ENCODE results near the gene C5orf46. TPM values are rescaled to one million over a fixed set of nuclear protein-coding genes. Genes with fewer than 3 reads are reported as not detected.
A peak's percentile ranks its signal among the peaks of the same experiment; 100 is the strongest.

The C5orf46 gene
- polyA plus RNA-seq, 1 of the 3 experiments (the other 2 are of a cell fraction): 4.1 TPM

GRCh38 chr5:147882586-147883313 lies 23.6 kb downstream of the C5orf46 start (continued):
- TF ChIP-seq, protein P1, sequence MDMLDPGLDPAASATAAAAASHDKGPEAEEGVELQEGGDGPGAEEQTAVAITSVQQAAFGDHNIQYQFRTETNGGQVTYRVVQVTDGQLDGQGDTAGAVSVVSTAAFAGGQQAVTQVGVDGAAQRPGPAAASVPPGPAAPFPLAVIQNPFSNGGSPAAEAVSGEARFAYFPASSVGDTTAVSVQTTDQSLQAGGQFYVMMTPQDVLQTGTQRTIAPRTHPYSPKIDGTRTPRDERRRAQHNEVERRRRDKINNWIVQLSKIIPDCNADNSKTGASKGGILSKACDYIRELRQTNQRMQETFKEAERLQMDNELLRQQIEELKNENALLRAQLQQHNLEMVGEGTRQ (IDR thresholded peaks at IDR 0.05; ENCODE audit: borderline replicate concordance, low read depth, low read length): no peak
- no peak for TF ChIP-seq TCF12 (IDR thresholded peaks at IDR 0.05)
- no peak for TF ChIP-seq FOXM1 (IDR thresholded peaks at IDR 0.05; ENCODE audit: low read depth)

- Histone ChIP-seq H2AFZ (ENCODE audit: low read depth) (no peak overlapping the region), H3K9me2 (no peaks in the 10 kb centered on the region), H3K79me2 (ENCODE audit: insufficient read depth) (no peaks in the 10 kb centered on the region), H3K9me3 (no peaks in the 10 kb centered on the region), H3K4me2 (no peak overlapping the region), H3K36me3 (replicated peaks in 1 of 2; ENCODE audit: control insufficient read depth in 1 of 2, insufficient read depth in 2 of 2, low read length in 1 of 2) (peaks cover 0 to 5% of the 10 kb centered on the region in 2 experiments), H3F3A (replicated peaks; ENCODE audit: insufficient read depth) (no peaks in the 10 kb centered on the region), H3K9ac (no peak overlapping the region), H3K4me1 (ENCODE audit: control insufficient read depth in 1 of 2, insufficient read depth in 2 of 2, low read depth in 1 of 2, low read length in 1 of 2) (no peaks in the 10 kb centered on the region), H3K27me3 (ENCODE audit: insufficient read depth) (no peaks in the 10 kb centered on the region), H4K20me1 (ENCODE audit: insufficient read depth) (no peaks in the 10 kb centered on the region), H3K27ac (ENCODE audit: low read depth in 2 of 2, low read length in 1 of 2) (no peak overlapping the region), H3K4me3 (ENCODE audit: low read depth in 2 of 2, low read length in 1 of 2) (no peak overlapping the region)
- no peak for DNase-seq
- WGBS (ENCODE audit: low lambda C conversion rate): 50% methylated on average over 2 of the region's 2 CpGs
- ChIA-PET CTCF (interaction anchor here (5.1 kb wide), 1 partner anchor 54 kb away, joined by 35 read pairs; no protein-coding TSS in a partner anchor), POLR2A (no interaction called here)
- no peak for TF ChIP-seq PBX3 (IDR thresholded peaks at IDR 0.05)
Observed at GRCh38 chr5:147880487-147880886, 25.9 kb downstream of the C5orf46 start.

DNA sequence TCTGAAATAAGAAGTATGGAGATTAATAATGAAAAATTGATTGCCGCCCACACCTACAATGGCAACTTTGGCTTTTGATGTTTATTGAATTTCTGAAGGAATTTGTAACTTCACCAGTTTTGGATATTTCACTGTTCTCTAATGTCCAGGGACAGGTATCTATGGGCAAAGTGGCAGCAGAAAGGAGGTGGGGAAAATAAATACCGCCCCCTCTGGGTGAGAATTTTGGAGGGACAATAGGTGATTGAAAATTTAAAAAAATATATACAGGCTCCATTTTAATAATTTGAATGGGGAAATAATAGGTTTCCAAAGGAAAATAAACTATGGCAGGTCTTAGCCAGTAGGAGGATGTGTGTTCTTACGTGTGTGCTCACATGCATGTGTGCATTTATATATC lies 26.6 kb downstream of the C5orf46 start:
- H3K27me3 ChIP-seq (ENCODE audit: insufficient read depth): no peaks in the 10 kb centered on the region
- no peaks in the 10 kb centered on the region for H3K9me2 ChIP-seq
- no peaks in the 10 kb centered on the region for H3K36me3 ChIP-seq (replicated peaks in 1 of 2; ENCODE audit: control insufficient read depth in 1 of 2, insufficient read depth in 2 of 2, low read length in 1 of 2)
- no peak overlapping the region for H3K4me3 ChIP-seq (ENCODE audit: low read depth in 2 of 2, low read length in 1 of 2)
- no peak overlapping the region for H3K9ac ChIP-seq
- no peak overlapping the region for H2AFZ ChIP-seq (ENCODE audit: low read depth)
- no peak overlapping the region for H3K27ac ChIP-seq (ENCODE audit: low read depth in 2 of 2, low read length in 1 of 2)
- no peak for DNase-seq
- H3K4me2 ChIP-seq: no peak overlapping the region
- ChIA-PET CTCF (interaction anchor here (0.6 to 1.2 kb wide), 2 partner anchors 22 to 56 kb away, joined by 3 read pairs; no protein-coding TSS in a partner anchor), POLR2A (no interaction called here)
- 64% methylated on average over 3 of the region's 3 CpGs for WGBS (ENCODE audit: low lambda C conversion rate)
- H4K20me1 ChIP-seq (ENCODE audit: insufficient read depth): no peaks in the 10 kb centered on the region
- no peaks in the 10 kb centered on the region for H3K4me1 ChIP-seq (ENCODE audit: control insufficient read depth in 1 of 2, insufficient read depth in 2 of 2, low read depth in 1 of 2, low read length in 1 of 2)
- no peaks in the 10 kb centered on the region for H3F3A ChIP-seq (replicated peaks; ENCODE audit: insufficient read depth)
- TF ChIP-seq RXRA (IDR thresholded peaks at IDR 0.05; ENCODE audit: borderline replicate concordance, low read depth) (no peak), TEAD4 (IDR thresholded peaks at IDR 0.05; ENCODE audit: borderline replicate concordance, insufficient read depth) (no peak), ELF1 (IDR thresholded peaks at IDR 0.05) (no peak), MXI1 (IDR thresholded peaks at IDR 0.05; ENCODE audit: low read depth, low read length) (no peak), CHD2 (IDR thresholded peaks at IDR 0.05; ENCODE audit: low read length, partially characterized antibody) (no peak), TAF1 (IDR thresholded peaks at IDR 0.05; ENCODE audit: borderline replicate concordance, low read depth, low read length) (no peak), FOSL2 (IDR thresholded peaks at IDR 0.05; ENCODE audit: borderline replicate concordance, low read depth) (no peak)
- TF ChIP-seq, protein P2, sequence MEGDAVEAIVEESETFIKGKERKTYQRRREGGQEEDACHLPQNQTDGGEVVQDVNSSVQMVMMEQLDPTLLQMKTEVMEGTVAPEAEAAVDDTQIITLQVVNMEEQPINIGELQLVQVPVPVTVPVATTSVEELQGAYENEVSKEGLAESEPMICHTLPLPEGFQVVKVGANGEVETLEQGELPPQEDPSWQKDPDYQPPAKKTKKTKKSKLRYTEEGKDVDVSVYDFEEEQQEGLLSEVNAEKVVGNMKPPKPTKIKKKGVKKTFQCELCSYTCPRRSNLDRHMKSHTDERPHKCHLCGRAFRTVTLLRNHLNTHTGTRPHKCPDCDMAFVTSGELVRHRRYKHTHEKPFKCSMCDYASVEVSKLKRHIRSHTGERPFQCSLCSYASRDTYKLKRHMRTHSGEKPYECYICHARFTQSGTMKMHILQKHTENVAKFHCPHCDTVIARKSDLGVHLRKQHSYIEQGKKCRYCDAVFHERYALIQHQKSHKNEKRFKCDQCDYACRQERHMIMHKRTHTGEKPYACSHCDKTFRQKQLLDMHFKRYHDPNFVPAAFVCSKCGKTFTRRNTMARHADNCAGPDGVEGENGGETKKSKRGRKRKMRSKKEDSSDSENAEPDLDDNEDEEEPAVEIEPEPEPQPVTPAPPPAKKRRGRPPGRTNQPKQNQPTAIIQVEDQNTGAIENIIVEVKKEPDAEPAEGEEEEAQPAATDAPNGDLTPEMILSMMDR (IDR thresholded peaks at IDR 0.05): peak; percentile 18; the same call in 1 of the 2 replicates
- no peaks in the 10 kb centered on the region for H3K9me3 ChIP-seq
- H3K79me2 ChIP-seq (ENCODE audit: insufficient read depth): no peaks in the 10 kb centered on the region
